PFSK-1 (cell line): ENCODE data around the gene MRTFB.

Source experiments
- FOXP2 ChIP-seq: optimal IDR thresholded peaks from 2 replicates; pipeline ENCODE3; 2011; ENCODE audit warnings: borderline replicate concordance, control low read depth, inconsistent platforms; ENCODE audit not compliant: insufficient read depth; ENCODE audit errors: extremely low read length, extremely low read depth
- POLR2AphosphoS5 ChIP-seq: IDR thresholded peaks from 2 replicates; pipeline ENCODE4 v1.6.1; 2012; ENCODE audit warnings: low read depth, mild to moderate bottlenecking, control low read depth, low read length, moderate library complexity
- SIN3A ChIP-seq: IDR thresholded peaks from 2 replicates; pipeline ENCODE4 v1.6.1; 2012; ENCODE audit warnings: mild to moderate bottlenecking, low read length, moderate library complexity, borderline replicate concordance; ENCODE audit not compliant: insufficient read depth
- TAF1 ChIP-seq: IDR thresholded peaks from 2 replicates; pipeline ENCODE4 v1.6.1; 2012; ENCODE audit warnings: low read length, control low read depth, borderline replicate concordance; ENCODE audit not compliant: insufficient read depth
- TF ChIP-seq, protein P1 (sequence below), 2 experiments: IDR thresholded peaks; 2 replicates each; pipeline versions ENCODE4 v1.6.1 to v1.8.0; 2011 to 2012; ENCODE audit warnings: low read depth in 2 of 2, low read length in 2 of 2, control low read depth in 1 of 2, inconsistent platforms in 1 of 2, mild to moderate bottlenecking in 1 of 2, moderate library complexity in 1 of 2; ENCODE audit not compliant: insufficient read depth in 1 of 2

Gene MRTFB

GRCh38 chr16:14175086-14175485 lies 104.0 kb downstream of the MRTFB start:
- TF ChIP-seq TAF1 (no peak), POLR2AphosphoS5 (no peak), FOXP2 (no peak)
- TF ChIP-seq, protein P1, sequence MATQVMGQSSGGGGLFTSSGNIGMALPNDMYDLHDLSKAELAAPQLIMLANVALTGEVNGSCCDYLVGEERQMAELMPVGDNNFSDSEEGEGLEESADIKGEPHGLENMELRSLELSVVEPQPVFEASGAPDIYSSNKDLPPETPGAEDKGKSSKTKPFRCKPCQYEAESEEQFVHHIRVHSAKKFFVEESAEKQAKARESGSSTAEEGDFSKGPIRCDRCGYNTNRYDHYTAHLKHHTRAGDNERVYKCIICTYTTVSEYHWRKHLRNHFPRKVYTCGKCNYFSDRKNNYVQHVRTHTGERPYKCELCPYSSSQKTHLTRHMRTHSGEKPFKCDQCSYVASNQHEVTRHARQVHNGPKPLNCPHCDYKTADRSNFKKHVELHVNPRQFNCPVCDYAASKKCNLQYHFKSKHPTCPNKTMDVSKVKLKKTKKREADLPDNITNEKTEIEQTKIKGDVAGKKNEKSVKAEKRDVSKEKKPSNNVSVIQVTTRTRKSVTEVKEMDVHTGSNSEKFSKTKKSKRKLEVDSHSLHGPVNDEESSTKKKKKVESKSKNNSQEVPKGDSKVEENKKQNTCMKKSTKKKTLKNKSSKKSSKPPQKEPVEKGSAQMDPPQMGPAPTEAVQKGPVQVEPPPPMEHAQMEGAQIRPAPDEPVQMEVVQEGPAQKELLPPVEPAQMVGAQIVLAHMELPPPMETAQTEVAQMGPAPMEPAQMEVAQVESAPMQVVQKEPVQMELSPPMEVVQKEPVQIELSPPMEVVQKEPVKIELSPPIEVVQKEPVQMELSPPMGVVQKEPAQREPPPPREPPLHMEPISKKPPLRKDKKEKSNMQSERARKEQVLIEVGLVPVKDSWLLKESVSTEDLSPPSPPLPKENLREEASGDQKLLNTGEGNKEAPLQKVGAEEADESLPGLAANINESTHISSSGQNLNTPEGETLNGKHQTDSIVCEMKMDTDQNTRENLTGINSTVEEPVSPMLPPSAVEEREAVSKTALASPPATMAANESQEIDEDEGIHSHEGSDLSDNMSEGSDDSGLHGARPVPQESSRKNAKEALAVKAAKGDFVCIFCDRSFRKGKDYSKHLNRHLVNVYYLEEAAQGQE (IDR thresholded peaks at IDR 0.05; ENCODE audit: insufficient read depth in 1 of 2, low read depth in 2 of 2, low read length in 2 of 2): no peak

GRCh38 chr16:14177704-14178103 lies 106.6 kb downstream of the MRTFB start:
- TF ChIP-seq, protein P1 (IDR thresholded peaks at IDR 0.05; ENCODE audit: insufficient read depth in 1 of 2, low read depth in 2 of 2, low read length in 2 of 2): no peak
- TF ChIP-seq FOXP2 (no peak), POLR2AphosphoS5 (no peak), SIN3A (no peak), TAF1 (no peak)

- TF ChIP-seq FOXP2: no peak
- TF ChIP-seq POLR2AphosphoS5: no peak
- TF ChIP-seq SIN3A: no peak
- no peak for TF ChIP-seq TAF1
- TF ChIP-seq, protein P1 (IDR thresholded peaks at IDR 0.05; ENCODE audit: insufficient read depth in 1 of 2, low read depth in 2 of 2, low read length in 2 of 2): no peak
Measured at GRCh38 chr16:14179116-14179515, 108.0 kb downstream of the MRTFB start.

- no peak for TF ChIP-seq SIN3A
- TF ChIP-seq, protein P1 (IDR thresholded peaks at IDR 0.05; ENCODE audit: insufficient read depth in 1 of 2, low read depth in 2 of 2, low read length in 2 of 2): no peak
- TF ChIP-seq FOXP2: no peak
- TF ChIP-seq POLR2AphosphoS5: no peak
Measured at GRCh38 chr16:14180481-14180944, 109.4 kb downstream of the MRTFB start.
